Heart right ventricle (tissue), 16 donors: ENCODE data around the gene ZNF280D. TPM values are rescaled to one million over a fixed set of nuclear protein-coding genes. Genes with fewer than 3 reads are reported as not detected.
A peak's percentile ranks its signal among the peaks of the same experiment; 100 is the strongest.

Source experiments
- ATAC-seq, 8 donors: fragments of 200-7000 bp; cut with Tn5 transposase; one replicate each; pipeline ENCODE4 v1.9.1; 2020; ENCODE audit warnings: mild to moderate bottlenecking in 8 of 8, moderate library complexity in 8 of 8, moderate number of reproducible peaks in 1 of 8
- DNase-seq, 2 donors: peaks; one replicate each; pipeline ENCODE4 v3.0.0-alpha.2; 2020
- H3K27ac ChIP-seq, 10 donors: fragments of 200-600 bp; sonication (generic) in 2 of 10; one replicate each; pipeline versions ENCODE4 v1.5.0 to v1.8.0; 2020 to 2022; ENCODE audit warnings: mild to moderate bottlenecking in 3 of 10
- H3K27me3 ChIP-seq, 7 donors: fragments of 200-600 bp; one replicate each; pipeline ENCODE4 v1.8.0; 2021 to 2022; ENCODE audit warnings: mild to moderate bottlenecking in 2 of 7
- H3K36me3 ChIP-seq, 9 donors: fragments of 200-600 bp; sonication (generic) in 1 of 9; one replicate each; pipeline versions ENCODE4 v1.5.0 to v1.8.0; 2020 to 2022; ENCODE audit warnings: mild to moderate bottlenecking in 2 of 9
- H3K4me1 ChIP-seq, 9 donors: fragments of 200-600 bp; sonication (generic) in 1 of 9; one replicate each; pipeline versions ENCODE4 v1.5.0 to v1.8.0; 2020 to 2022; ENCODE audit warnings: mild to moderate bottlenecking in 4 of 9
- H3K4me3 ChIP-seq, 10 donors: fragments of 200-600 bp; sonication (generic) in 2 of 10; one replicate each; pipeline versions ENCODE4 v1.5.0 to v1.8.0; 2020 to 2022; ENCODE audit warnings: mild to moderate bottlenecking in 7 of 10, moderate library complexity in 2 of 10
- H3K9me3 ChIP-seq, 11 donors: fragments of 200-600 bp in 10 of 11; sonication (generic) in 2 of 11; one replicate each; pipeline versions ENCODE4 v1.5.0 to v1.8.0; 2013 to 2022; ENCODE audit warnings: mild to moderate bottlenecking in 2 of 11, control low read depth in 1 of 11, moderate library complexity in 1 of 11
- CTCF ChIP-seq, 9 donors: fragments of 200-600 bp; sonication (generic) in 2 of 9; IDR thresholded peaks; one replicate each; pipeline versions ENCODE4 v1.5.0 to v1.8.0; 2021 to 2022; ENCODE audit warnings: antibody characterized with exemption in 9 of 9, mild to moderate bottlenecking in 5 of 9, moderate library complexity in 1 of 9
- WGBS, 2 donors: extraction: QIAGEN DNeasy Blood & Tissue Kit; methylation state at CpG; one replicate each; pipeline ENCODE4 v1.1.7; 2013; ENCODE audit warnings: inconsistent platforms in 1 of 2; 5-methylcytosine and 5-hydroxymethylcytosine counted together
- intact Hi-C, 10 donors: fragments of 100-400 bp; cut with DNase I; formaldehyde crosslinking; loops; one replicate each; pipeline versions ENCODE4 v1.11.1 to v1.14.2; 2022
- polyA plus RNA-seq, 2 donors: library from polyadenylated mRNA; stranded (reverse); fragments of 200-250 nt; gene quantifications; one replicate each; pipeline ENCODE4 v1.2.3, GENCODE V29; 2013
- total RNA-seq, 10 donors: library from RNA; stranded (reverse); fragmentation: NEBNext Ultra II Directional in 3 of 10; extraction: Animal tissue kit (Norgen Biotek cat#: 25700) in 3 of 10; gene quantifications; one replicate each; pipeline versions ENCODE4 v1.2.1 to v1.2.4, GENCODE V29; 2021 to 2023
- donor health status: Arrhythmogenic right ventricular cardiomyopathy.
- donor health status: ischemic (EF 13 %, LVEDD 7.1; RV severe dilation, severe dysfunction).
- donor health status: healthy with polysubstance abuse.
- donor health status: DM: no; HTN: yes; CAD: no.
- donor health status: DM: no; HTN: no; CAD: no.
- donor health status: ischemic (EF 25% LVEDD 6.9; RV normal size, moderate dysfunction).
- donor health status: ischemic (EF 25% LVEDD 5.7; RV mildly dilated, moderate dysfunction).
- donor health status: healthy.
- donor health status: DM: yes; HTN: yes; CAD: no.
- donor health status: Ischemic cardiomyopathy.
- donor health status: ischemic (EF 35%, LVEDD 5.7; RV mildly dilated, moderate dysfunction).
- donor health status: nonischemic (EF 11% LVEDD 7.7; RV severe dilation, severe dysfunction).
- donor health status: DM: yes; HTN: yes; CAD: no.
- donor health status: PGD.
- donor health status: ischemic (EF 29% LVEDD 5.4; RV normal size, mild dysfunction).
- donor health status: nonischemic (EF 23%, LVEDD 6.1; RV moderate dilation, normal function).

Gene ZNF280D
- total and polyA plus RNA-seq, 12 donors = 6.9 to 42.4 (median 24.9) TPM

DNA sequence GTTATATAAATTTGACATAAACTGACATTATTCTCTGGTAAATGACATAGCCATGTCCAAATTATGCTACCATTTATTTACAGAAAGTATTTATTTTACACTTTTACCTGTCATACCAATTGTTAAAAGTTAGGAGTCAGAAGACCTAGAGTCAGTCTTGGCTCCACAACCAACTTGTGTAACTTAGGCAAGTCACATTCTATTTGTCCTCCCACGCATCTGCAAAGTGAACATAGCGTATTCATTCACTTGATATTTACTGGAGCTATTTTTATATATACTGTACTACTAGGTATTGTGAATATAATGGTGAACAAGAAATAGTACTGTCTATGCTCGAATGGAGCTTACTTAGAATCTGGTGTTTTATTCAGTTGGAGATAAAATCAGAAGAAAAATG, 78.7 kb downstream of the ZNF280D start:
- DNase-seq (no peak), ATAC-seq (peak in 1 of 8 donors; percentile 88)
- Histone ChIP-seq H3K27me3 (no peaks in the 10 kb centered on the region), H3K4me1 (no peaks in the 10 kb centered on the region), H3K4me3 (no peak overlapping the region), H3K9me3 (no peaks in the 10 kb centered on the region), H3K27ac (no peak overlapping the region), H3K36me3 (peaks cover 0 to 95% (median 18%) of the 10 kb centered on the region in 9 donors)
- WGBS, 2 donors = 90 to 97% methylated on average over 3 of the region's 3 CpGs
- intact Hi-C loops = no loop called here
- no peak for TF ChIP-seq CTCF (IDR thresholded peaks at IDR 0.05)

- Histone ChIP-seq H3K27me3 (no peaks in the 10 kb centered on the region), H3K27ac (no peak overlapping the region), H3K4me3 (no peak overlapping the region), H3K9me3 (no peaks in the 10 kb centered on the region), H3K4me1 (no peaks in the 10 kb centered on the region), H3K36me3 (peaks cover 0 to 95% (median 18%) of the 10 kb centered on the region in 9 donors)
- ATAC-seq = no peak
- TF ChIP-seq CTCF (IDR thresholded peaks at IDR 0.05) = no peak
- no peak for DNase-seq
- WGBS, 2 donors = 95 to 96% methylated on average over 1 of the region's 1 CpG
- intact Hi-C loops = no loop called here
Measured at GRCh38 chr15:56654216-56654615, 79.1 kb downstream of the ZNF280D start.

DNA sequence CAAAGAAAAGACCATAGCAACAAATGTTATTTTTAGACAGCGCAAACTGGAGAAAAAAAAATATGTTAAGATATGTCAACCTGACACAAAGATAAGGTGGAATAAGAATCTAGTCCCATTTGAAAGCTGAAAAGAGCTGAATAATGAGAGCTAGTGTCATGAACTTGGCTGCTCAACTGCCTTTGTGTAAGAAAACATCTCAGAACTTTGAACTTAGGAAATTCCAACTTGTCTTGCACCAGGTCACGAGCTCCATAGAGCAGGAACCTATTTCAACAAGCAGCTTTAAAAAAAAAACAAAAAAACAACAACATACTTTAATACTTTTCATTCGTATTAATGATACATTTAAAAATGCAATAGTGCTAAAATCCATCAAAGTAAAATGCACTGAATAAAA, 79.5 kb downstream of the ZNF280D start:
- no peak overlapping the region for H3K27ac ChIP-seq

GRCh38 chr15:56653107-56653506, 80.2 kb downstream of the ZNF280D start:
- Histone ChIP-seq H3K4me3 (no peak overlapping the region), H3K27me3 (no peaks in the 10 kb centered on the region), H3K27ac (no peak overlapping the region), H3K36me3 (peaks cover 0 to 94% (median 18%) of the 10 kb centered on the region in 9 donors), H3K9me3 (no peaks in the 10 kb centered on the region), H3K4me1 (no peaks in the 10 kb centered on the region)
- ATAC-seq (no peak), DNase-seq (no peak)
- intact Hi-C loops = no loop called here
- TF ChIP-seq CTCF (IDR thresholded peaks at IDR 0.05) = no peak

More for the DNA sequence above, 79.5 kb downstream of the ZNF280D start:
- H3K36me3 ChIP-seq = peaks cover 0 to 95% (median 18%) of the 10 kb centered on the region in 9 donors
- DNase-seq (no peak), ATAC-seq (no peak)
- TF ChIP-seq CTCF (IDR thresholded peaks at IDR 0.05) = no peak
- WGBS, 2 donors = 90 to 93% methylated on average over 3 of the region's 3 CpGs
- H3K9me3 ChIP-seq = no peaks in the 10 kb centered on the region
- no peaks in the 10 kb centered on the region for H3K27me3 ChIP-seq
- H3K4me1 ChIP-seq = no peaks in the 10 kb centered on the region
- intact Hi-C loops = no loop called here
- no peak overlapping the region for H3K4me3 ChIP-seq
